ENCODE results near the gene TBC1D24.

DNA sequence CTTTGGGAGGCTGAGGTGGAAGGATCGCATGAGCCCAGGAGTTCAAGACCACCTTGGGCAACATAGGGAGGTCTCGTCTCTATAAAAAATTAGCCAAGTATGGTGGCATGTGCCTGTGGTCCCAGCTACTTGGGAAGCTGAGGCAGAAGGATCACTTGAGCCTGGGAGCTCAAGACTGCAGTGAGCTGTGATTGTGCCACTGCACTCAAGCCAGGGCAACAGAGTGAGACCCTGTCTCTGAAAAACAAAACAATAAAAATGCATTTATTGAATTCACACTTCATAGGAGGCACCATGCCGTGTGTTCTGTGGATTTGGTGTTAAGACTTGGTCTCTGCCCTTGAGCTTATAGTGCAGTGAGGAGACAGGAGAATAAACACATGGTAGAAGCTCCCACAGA is 2.4 kb downstream of the TBC1D24 start:
- no peak for TF ChIP-seq POLR2A (IDR thresholded peaks at IDR 0.05)
- TF ChIP-seq, protein P1, sequence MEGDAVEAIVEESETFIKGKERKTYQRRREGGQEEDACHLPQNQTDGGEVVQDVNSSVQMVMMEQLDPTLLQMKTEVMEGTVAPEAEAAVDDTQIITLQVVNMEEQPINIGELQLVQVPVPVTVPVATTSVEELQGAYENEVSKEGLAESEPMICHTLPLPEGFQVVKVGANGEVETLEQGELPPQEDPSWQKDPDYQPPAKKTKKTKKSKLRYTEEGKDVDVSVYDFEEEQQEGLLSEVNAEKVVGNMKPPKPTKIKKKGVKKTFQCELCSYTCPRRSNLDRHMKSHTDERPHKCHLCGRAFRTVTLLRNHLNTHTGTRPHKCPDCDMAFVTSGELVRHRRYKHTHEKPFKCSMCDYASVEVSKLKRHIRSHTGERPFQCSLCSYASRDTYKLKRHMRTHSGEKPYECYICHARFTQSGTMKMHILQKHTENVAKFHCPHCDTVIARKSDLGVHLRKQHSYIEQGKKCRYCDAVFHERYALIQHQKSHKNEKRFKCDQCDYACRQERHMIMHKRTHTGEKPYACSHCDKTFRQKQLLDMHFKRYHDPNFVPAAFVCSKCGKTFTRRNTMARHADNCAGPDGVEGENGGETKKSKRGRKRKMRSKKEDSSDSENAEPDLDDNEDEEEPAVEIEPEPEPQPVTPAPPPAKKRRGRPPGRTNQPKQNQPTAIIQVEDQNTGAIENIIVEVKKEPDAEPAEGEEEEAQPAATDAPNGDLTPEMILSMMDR (IDR thresholded peaks at IDR 0.05) = no peak
